Neural progenitor cell (in vitro differentiated cells): ENCODE data around the gene PHB1. TPM values are rescaled to one million over a fixed set of nuclear protein-coding genes. Genes with fewer than 3 reads are reported as not detected.

Experiments
- DNase-seq: peaks from one replicate; pipeline ENCODE4 v3.0.0-alpha.2; 2016; ENCODE audit warnings: low spot score
- H2AFZ ChIP-seq: fragments of 200-600 bp; sonication (generic); replicated peaks from 2 replicates; pipeline ENCODE4 v1.6.1; 2016; ENCODE audit warnings: antibody characterized with exemption
- H3F3A ChIP-seq: fragments of 200-600 bp; sonication (generic); 2 replicates; pipeline ENCODE4 v1.6.1; 2016; ENCODE audit warnings: antibody characterized with exemption, low read depth
- H3K27ac ChIP-seq: fragments of 200-600 bp; sonication (generic); 2 replicates; pipeline ENCODE4 v1.5.1; 2016; ENCODE audit warnings: mild to moderate bottlenecking
- H3K27me3 ChIP-seq: fragments of 200-600 bp; sonication (generic); 2 replicates; pipeline ENCODE4 v1.6.1; 2016; ENCODE audit warnings: mild to moderate bottlenecking, moderate library complexity
- H3K36me3 ChIP-seq: fragments of 200-600 bp; sonication (generic); 2 replicates; pipeline ENCODE4 v1.5.1; 2016
- H3K4me1 ChIP-seq: fragments of 200-600 bp; sonication (generic); 2 replicates; pipeline ENCODE4 v1.6.1; 2016; ENCODE audit warnings: mixed run types
- H3K4me2 ChIP-seq: fragments of 200-600 bp; sonication (generic); 2 replicates; pipeline ENCODE4 v1.6.1; 2016
- H3K4me3 ChIP-seq: fragments of 200-600 bp; sonication (generic); 2 replicates; pipeline ENCODE4 v1.5.1; 2016
- H3K79me2 ChIP-seq: fragments of 200-600 bp; sonication (generic); 2 replicates; pipeline ENCODE4 v1.6.1; 2016; ENCODE audit warnings: low read depth
- H3K9ac ChIP-seq: fragments of 200-600 bp; sonication (generic); 2 replicates; pipeline ENCODE4 v1.6.1; 2016
- H3K9me3 ChIP-seq: fragments of 200-600 bp; sonication (generic); 2 replicates; pipeline ENCODE4 v1.5.1; 2016; ENCODE audit warnings: low read depth
- H4K20me1 ChIP-seq: fragments of 200-600 bp; sonication (generic); 2 replicates; pipeline ENCODE4 v1.6.1; 2016; ENCODE audit warnings: low read depth
- H3K27ac Mint-ChIP-seq: 3 replicates; pipeline ENCODE4 v1.8.0; 2021; ENCODE audit warnings: mixed read lengths
- H3K27me3 Mint-ChIP-seq: 2 replicates; pipeline ENCODE4 v1.8.0; 2022; ENCODE audit warnings: low read depth, mild to moderate bottlenecking, inconsistent platforms, moderate library complexity, mixed read lengths; ENCODE audit not compliant: insufficient read depth
- H3K36me3 Mint-ChIP-seq: 3 replicates; pipeline ENCODE4 v1.8.0; 2021; ENCODE audit warnings: mixed read lengths
- H3K4me1 Mint-ChIP-seq: 3 replicates; pipeline ENCODE4 v1.8.0; 2021; ENCODE audit warnings: mixed read lengths
- H3K4me3 Mint-ChIP-seq: 3 replicates; pipeline ENCODE4 v1.8.0; 2021; ENCODE audit warnings: mild to moderate bottlenecking, moderate library complexity, mixed read lengths
- H3K9me3 Mint-ChIP-seq: 3 replicates; pipeline ENCODE4 v1.8.0; 2020; ENCODE audit warnings: mixed read lengths
- EZH2 ChIP-seq: fragments of 200-600 bp; sonication (generic); IDR thresholded peaks from 2 replicates; pipeline ENCODE4 v1.6.1; 2017; ENCODE audit warnings: antibody characterized with exemption, mild to moderate bottlenecking, moderate library complexity
- EZH2phosphoT487 ChIP-seq: fragments of 200-600 bp; sonication (generic); IDR thresholded peaks from 2 replicates; pipeline ENCODE4 v1.6.1; 2017; ENCODE audit warnings: antibody characterized with exemption
- total RNA-seq: library from RNA; depleted of rRNA; stranded (reverse); fragments of >200 nt; gene quantifications from 2 replicates; pipeline ENCODE4 v1.2.3, GENCODE V29; 2015; ENCODE audit warnings: low replicate concordance
- TF ChIP-seq, protein P1 (sequence below): fragments of 200-600 bp; sonication (generic); IDR thresholded peaks from 2 replicates; pipeline ENCODE4 v1.5.1; 2017; ENCODE audit warnings: antibody characterized with exemption, mild to moderate bottlenecking

The PHB1 gene
- total RNA-seq, 1 donor from 2014 or later: 126 TPM

DNA sequence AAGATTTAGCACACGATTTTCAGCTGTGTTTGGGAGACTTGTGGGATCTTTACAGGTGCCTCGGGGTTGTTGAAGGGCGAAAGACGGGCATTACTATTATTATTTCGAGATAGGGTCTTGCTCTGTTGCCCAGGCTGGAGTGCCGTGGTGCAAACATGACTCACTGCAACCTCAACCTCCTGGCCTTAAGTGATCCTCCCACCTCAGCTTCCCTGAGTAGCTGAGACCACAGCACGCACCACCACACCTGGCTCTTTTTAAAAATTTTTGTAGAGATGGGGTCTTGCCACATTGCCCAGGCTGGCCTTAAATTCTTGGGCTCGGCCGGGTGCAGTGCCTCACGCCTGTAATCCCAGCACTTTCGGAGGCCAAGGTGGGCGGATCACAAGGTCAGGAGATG lies 29.7 kb upstream of the PHB1 start:
- H3K4me1 ChIP-seq: peaks cover 17% of the 10 kb centered on the region

DNA sequence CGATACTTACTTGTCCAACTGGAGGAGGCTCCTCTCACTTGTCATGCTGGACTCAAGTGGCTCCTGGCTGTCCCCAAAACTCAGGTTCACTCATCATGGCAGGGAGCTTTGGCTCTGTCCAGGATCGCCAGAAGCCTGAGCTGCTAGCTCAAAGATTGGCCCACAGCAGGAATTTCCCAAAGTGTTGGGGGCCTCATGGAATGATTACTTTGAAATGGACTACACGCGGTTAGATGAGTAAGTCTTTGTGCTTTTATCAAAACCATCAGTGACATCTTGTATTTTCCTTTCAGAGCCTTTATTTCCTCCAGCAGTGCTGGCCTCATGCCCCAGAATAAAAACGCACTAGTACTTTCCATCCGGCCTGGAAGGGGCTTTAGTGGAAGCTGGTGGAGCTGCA lies 29.2 kb upstream of the PHB1 start:
- no peak for DNase-seq
- no peaks in the 10 kb centered on the region for H3K9me3 ChIP-seq
- H3F3A ChIP-seq: peaks cover 8% of the 10 kb centered on the region
- peaks cover 27% of the 10 kb centered on the region for H3K27me3 Mint-ChIP-seq
- H3K9ac ChIP-seq: no peak overlapping the region
- H3K9me3 Mint-ChIP-seq: no peaks in the 10 kb centered on the region
- no peak overlapping the region for H3K27ac Mint-ChIP-seq
- no peaks in the 10 kb centered on the region for H3K27me3 ChIP-seq
- H3K4me1 Mint-ChIP-seq: peaks cover 22% of the 10 kb centered on the region
- H3K4me3 ChIP-seq: no peak overlapping the region
- H3K4me3 Mint-ChIP-seq: no peak overlapping the region
- H3K36me3 ChIP-seq: no peaks in the 10 kb centered on the region
- H3K27ac ChIP-seq: no peak overlapping the region
- TF ChIP-seq EZH2phosphoT487: no peak
- TF ChIP-seq, protein P1, sequence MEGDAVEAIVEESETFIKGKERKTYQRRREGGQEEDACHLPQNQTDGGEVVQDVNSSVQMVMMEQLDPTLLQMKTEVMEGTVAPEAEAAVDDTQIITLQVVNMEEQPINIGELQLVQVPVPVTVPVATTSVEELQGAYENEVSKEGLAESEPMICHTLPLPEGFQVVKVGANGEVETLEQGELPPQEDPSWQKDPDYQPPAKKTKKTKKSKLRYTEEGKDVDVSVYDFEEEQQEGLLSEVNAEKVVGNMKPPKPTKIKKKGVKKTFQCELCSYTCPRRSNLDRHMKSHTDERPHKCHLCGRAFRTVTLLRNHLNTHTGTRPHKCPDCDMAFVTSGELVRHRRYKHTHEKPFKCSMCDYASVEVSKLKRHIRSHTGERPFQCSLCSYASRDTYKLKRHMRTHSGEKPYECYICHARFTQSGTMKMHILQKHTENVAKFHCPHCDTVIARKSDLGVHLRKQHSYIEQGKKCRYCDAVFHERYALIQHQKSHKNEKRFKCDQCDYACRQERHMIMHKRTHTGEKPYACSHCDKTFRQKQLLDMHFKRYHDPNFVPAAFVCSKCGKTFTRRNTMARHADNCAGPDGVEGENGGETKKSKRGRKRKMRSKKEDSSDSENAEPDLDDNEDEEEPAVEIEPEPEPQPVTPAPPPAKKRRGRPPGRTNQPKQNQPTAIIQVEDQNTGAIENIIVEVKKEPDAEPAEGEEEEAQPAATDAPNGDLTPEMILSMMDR: no peak
- TF ChIP-seq EZH2: no peak
- H3K36me3 Mint-ChIP-seq: no peaks in the 10 kb centered on the region
- no peak overlapping the region for H3K4me2 ChIP-seq
- no peaks in the 10 kb centered on the region for H3K79me2 ChIP-seq
- H3K4me1 ChIP-seq: peaks cover 22% of the 10 kb centered on the region
- H2AFZ ChIP-seq: no peak overlapping the region
- no peaks in the 10 kb centered on the region for H4K20me1 ChIP-seq

More for the DNA sequence above, 29.7 kb upstream of the PHB1 start:
- no peak overlapping the region for H3K4me2 ChIP-seq
- no peaks in the 10 kb centered on the region for H3K9me3 Mint-ChIP-seq
- no peak overlapping the region for H3K9ac ChIP-seq
- H3K4me1 Mint-ChIP-seq: peaks cover 17% of the 10 kb centered on the region
- H3K27me3 ChIP-seq: no peaks in the 10 kb centered on the region
- DNase-seq: no peak
- H3K4me3 ChIP-seq: no peak overlapping the region
- H2AFZ ChIP-seq: no peak overlapping the region
- H3K27ac ChIP-seq: no peak overlapping the region
- H3K36me3 ChIP-seq: no peaks in the 10 kb centered on the region
- TF ChIP-seq, protein P1: no peak
- TF ChIP-seq EZH2 (no peak), EZH2phosphoT487 (no peak)
- H3K9me3 ChIP-seq: no peaks in the 10 kb centered on the region
- peaks cover 24% of the 10 kb centered on the region for H3K27me3 Mint-ChIP-seq
- H3K36me3 Mint-ChIP-seq: no peaks in the 10 kb centered on the region
- no peak overlapping the region for H3K27ac Mint-ChIP-seq
- no peak overlapping the region for H3K4me3 Mint-ChIP-seq
- H4K20me1 ChIP-seq: no peaks in the 10 kb centered on the region
- peaks cover 3% of the 10 kb centered on the region for H3F3A ChIP-seq
- H3K79me2 ChIP-seq: no peaks in the 10 kb centered on the region

DNA sequence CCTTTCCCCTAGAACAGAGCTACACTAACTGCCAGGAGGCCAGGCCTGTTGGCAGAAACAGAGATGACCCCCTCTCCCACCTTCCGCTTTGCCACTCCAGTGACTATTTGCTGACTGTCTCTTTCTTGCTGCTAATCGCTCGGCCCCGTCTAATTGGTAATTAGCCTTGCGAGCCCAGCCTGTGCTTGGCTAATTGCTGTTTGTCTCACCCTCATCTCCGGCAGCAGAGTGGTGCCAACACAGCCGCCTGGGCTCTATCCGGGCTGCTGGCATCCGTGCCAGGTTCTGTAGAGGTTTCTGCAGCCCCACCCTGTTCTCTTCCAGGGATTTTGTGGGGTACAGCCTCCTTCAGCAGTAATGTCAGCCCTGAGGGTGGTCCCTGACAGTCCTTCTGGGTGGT lies 27.4 kb upstream of the PHB1 start:
- Histone ChIP-seq H3F3A (peaks cover 27% of the 10 kb centered on the region), H3K9me3 (no peaks in the 10 kb centered on the region), H3K36me3 (no peaks in the 10 kb centered on the region), H3K4me1 (peaks cover 33% of the 10 kb centered on the region), H3K9ac (no peak overlapping the region), H3K79me2 (no peaks in the 10 kb centered on the region), H3K27ac (no peak overlapping the region), H3K27me3 (no peaks in the 10 kb centered on the region), H4K20me1 (no peaks in the 10 kb centered on the region), H2AFZ (no peak overlapping the region), H3K4me3 (no peak overlapping the region), H3K4me2 (no peak overlapping the region)
- Mint-ChIP-seq H3K9me3 (no peaks in the 10 kb centered on the region), H3K27me3 (peaks cover 36% of the 10 kb centered on the region), H3K27ac (no peak overlapping the region), H3K4me1 (peaks cover 36% of the 10 kb centered on the region), H3K36me3 (no peaks in the 10 kb centered on the region), H3K4me3 (no peak overlapping the region)
- TF ChIP-seq EZH2: no peak
- no peak for TF ChIP-seq EZH2phosphoT487
- TF ChIP-seq, protein P1: no peak
- DNase-seq: no peak
